Caco-2 (cell line): ENCODE data around the gene QSER1. TPM values are rescaled to one million over a fixed set of nuclear protein-coding genes. Genes with fewer than 3 reads are reported as not detected.

Experiments
- BruUV-seq: library from RNA; stranded (reverse); fragments of 400-500 nt; replicated peaks from 2 replicates; lab custom pipeline; 2021; lab: Mats Ljungman, UMichigan
- CTCF ChIA-PET: fragments of 300-600 bp; sonication (Branson Sonifier 250); formaldehyde crosslinking; loops from one replicate; lab custom pipeline; 2022; ENCODE audit warnings: antibody characterized with exemption; lab: Charles Lee
- POLR2A ChIA-PET: fragments of 300-600 bp; sonication (Branson Sonifier 250); formaldehyde crosslinking; loops from one replicate; lab custom pipeline; 2022; ENCODE audit warnings: antibody characterized with exemption; lab: Charles Lee
- DNase-seq, 2 experiments: peaks; one replicate each; pipeline versions ENCODE4 v3.0.0 to v3.0.0-alpha.2; 2020 to 2022
- H3K27me3 ChIP-seq: replicated peaks from 2 replicates; pipeline ENCODE4 v1.6.0; 2011; ENCODE audit warnings: low read length; ENCODE audit not compliant: control insufficient read depth, insufficient read depth
- H3K36me3 ChIP-seq: 2 replicates; pipeline ENCODE4 v1.5.1; 2011; ENCODE audit warnings: low read length; ENCODE audit not compliant: control insufficient read depth, insufficient read depth
- H3K4me1 ChIP-seq: fragments of 250-450 bp; sonication (Bioruptor Pico); 2 replicates; pipeline ENCODE4 v1.5.1; 2020; ENCODE audit warnings: mild to moderate bottlenecking
- H3K4me3 ChIP-seq: 2 replicates; pipeline ENCODE4 v1.5.1; 2011; ENCODE audit warnings: low read depth, mild to moderate bottlenecking, control low read depth, low read length
- H3K9me3 ChIP-seq: fragments of 250-450 bp; sonication (Bioruptor Pico); 2 replicates; pipeline ENCODE4 v1.5.1; 2020; ENCODE audit warnings: mild to moderate bottlenecking, moderate library complexity
- H3K27ac Mint-ChIP-seq: one replicate; pipeline ENCODE4 v1.8.0; 2022; ENCODE audit warnings: mixed read lengths; ENCODE audit not compliant: unreplicated experiment
- H3K27me3 Mint-ChIP-seq: one replicate; pipeline ENCODE4 v1.8.0; 2022; ENCODE audit warnings: mixed read lengths; ENCODE audit not compliant: insufficient read depth, unreplicated experiment
- H3K36me3 Mint-ChIP-seq: one replicate; pipeline ENCODE4 v1.8.0; 2022; ENCODE audit warnings: mild to moderate bottlenecking, mixed read lengths; ENCODE audit not compliant: insufficient read depth, unreplicated experiment
- H3K4me1 Mint-ChIP-seq: one replicate; pipeline ENCODE4 v1.8.0; 2022; ENCODE audit warnings: low read depth, mixed read lengths; ENCODE audit not compliant: unreplicated experiment
- H3K4me3 Mint-ChIP-seq: one replicate; pipeline ENCODE4 v1.8.0; 2022; ENCODE audit warnings: mild to moderate bottlenecking, moderate library complexity, mixed read lengths; ENCODE audit not compliant: unreplicated experiment
- H3K9me3 Mint-ChIP-seq: one replicate; pipeline ENCODE4 v1.8.0; 2022; ENCODE audit warnings: mixed read lengths; ENCODE audit not compliant: unreplicated experiment
- intact Hi-C: fragments of 100-400 bp; cut with micrococcal nuclease; formaldehyde crosslinking; loops from one replicate; pipeline ENCODE4 v1.10.0; 2022; ENCODE audit not compliant: unreplicated experiment
- total RNA-seq: library from RNA; stranded (reverse); gene quantifications from 2 replicates; pipeline ENCODE4 v1.2.3, GENCODE V29; 2022
- TF ChIP-seq, protein P1 (sequence below), 2 experiments: fragments of 200-600 bp in 1 of 2; IDR thresholded peaks; 1 replicate in 1 of 2; 2 replicates in 1 of 2; pipeline versions ENCODE4 v1.5.1 to v1.8.0; 2011 to 2022; ENCODE audit warnings: antibody characterized with exemption in 1 of 2, control low read depth in 1 of 2, inconsistent platforms in 1 of 2, low read depth in 1 of 2, low read length in 1 of 2, mild to moderate bottlenecking in 1 of 2, moderate library complexity in 1 of 2; ENCODE audit not compliant: insufficient read depth in 1 of 2, severe bottlenecking in 1 of 2, unreplicated experiment in 1 of 2

Gene QSER1
- total RNA-seq, 1 experiment from 2014 or later, result 45.0 TPM

DNA sequence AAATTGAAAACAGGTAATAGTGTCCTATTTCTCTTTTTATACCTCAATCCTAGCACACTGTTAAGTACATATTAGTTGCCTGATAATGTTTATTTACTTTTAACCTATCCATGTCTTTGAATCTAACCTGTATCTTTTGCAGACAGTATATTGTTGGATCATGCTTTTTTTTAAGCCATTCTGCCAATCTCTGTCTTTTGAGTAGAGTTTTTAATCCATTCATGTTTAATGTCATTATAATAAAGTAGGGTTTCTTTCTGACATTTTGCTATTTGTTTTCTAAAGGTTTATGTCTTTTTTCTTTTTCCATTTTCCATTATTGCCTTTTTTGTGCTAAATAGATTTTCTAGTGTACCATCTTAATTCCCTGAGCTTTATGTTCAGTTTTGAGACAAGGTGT lies 99.3 kb downstream of the QSER1 start:
- H3K4me1 Mint-ChIP-seq, result peaks cover 6% of the 10 kb centered on the region
- H3K4me3 Mint-ChIP-seq, result no peak overlapping the region
- ChIA-PET POLR2A (no interaction called here), CTCF (no interaction called here)
- TF ChIP-seq, protein P1, sequence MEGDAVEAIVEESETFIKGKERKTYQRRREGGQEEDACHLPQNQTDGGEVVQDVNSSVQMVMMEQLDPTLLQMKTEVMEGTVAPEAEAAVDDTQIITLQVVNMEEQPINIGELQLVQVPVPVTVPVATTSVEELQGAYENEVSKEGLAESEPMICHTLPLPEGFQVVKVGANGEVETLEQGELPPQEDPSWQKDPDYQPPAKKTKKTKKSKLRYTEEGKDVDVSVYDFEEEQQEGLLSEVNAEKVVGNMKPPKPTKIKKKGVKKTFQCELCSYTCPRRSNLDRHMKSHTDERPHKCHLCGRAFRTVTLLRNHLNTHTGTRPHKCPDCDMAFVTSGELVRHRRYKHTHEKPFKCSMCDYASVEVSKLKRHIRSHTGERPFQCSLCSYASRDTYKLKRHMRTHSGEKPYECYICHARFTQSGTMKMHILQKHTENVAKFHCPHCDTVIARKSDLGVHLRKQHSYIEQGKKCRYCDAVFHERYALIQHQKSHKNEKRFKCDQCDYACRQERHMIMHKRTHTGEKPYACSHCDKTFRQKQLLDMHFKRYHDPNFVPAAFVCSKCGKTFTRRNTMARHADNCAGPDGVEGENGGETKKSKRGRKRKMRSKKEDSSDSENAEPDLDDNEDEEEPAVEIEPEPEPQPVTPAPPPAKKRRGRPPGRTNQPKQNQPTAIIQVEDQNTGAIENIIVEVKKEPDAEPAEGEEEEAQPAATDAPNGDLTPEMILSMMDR (IDR thresholded peaks at IDR 0.05; ENCODE audit: insufficient read depth in 1 of 2, low read depth in 1 of 2, low read length in 1 of 2, severe bottlenecking in 1 of 2, unreplicated experiment in 1 of 2), result no peak
- no peak for DNase-seq
- Histone ChIP-seq H3K9me3 (0 out of 2 replicates have a peak, but pooled peaks cover 13% of the 10 kb centered on the region), H3K27me3 (no peaks in the 10 kb centered on the region), H3K36me3 (no peaks in the 10 kb centered on the region), H3K4me3 (no peak overlapping the region), H3K4me1 (0 out of 2 replicates have a peak, but pooled peaks cover 11% of the 10 kb centered on the region)
- H3K27me3 Mint-ChIP-seq, result peaks cover 4% of the 10 kb centered on the region
- H3K36me3 Mint-ChIP-seq, result no peaks in the 10 kb centered on the region
- intact Hi-C loops, result no loop called here
- H3K9me3 Mint-ChIP-seq, result peaks cover 15% of the 10 kb centered on the region
- no peak overlapping the region for H3K27ac Mint-ChIP-seq
- BruUV-seq, result no TSS peak

DNA sequence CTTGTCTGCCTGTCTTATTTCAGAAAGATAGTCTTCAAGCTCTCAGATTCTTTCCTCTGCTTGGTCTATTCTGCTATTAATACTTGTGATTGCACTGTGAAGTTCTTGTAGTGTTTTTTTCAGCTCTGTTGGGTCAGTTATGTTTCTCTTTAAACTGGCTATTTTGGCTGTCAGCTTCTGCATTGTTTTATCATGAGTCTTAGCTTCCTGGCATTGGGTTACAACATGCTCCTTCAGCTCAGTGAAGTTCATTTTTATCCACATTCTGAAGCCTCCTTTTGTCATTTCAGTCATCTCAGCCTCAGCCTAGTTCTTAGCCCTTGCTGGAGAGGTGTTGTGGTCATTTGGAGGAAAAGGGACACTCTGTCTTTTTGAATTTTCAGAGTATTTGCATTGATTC lies 107.6 kb downstream of the QSER1 start:
- BruUV-seq, result no TSS peak
- no peak overlapping the region for H3K27ac Mint-ChIP-seq
- no peaks in the 10 kb centered on the region for H3K36me3 ChIP-seq
- no peaks in the 10 kb centered on the region for H3K4me1 Mint-ChIP-seq
- H3K9me3 ChIP-seq, result peaks cover 7% of the 10 kb centered on the region; the same call in 1 of the 2 replicates
- H3K4me1 ChIP-seq, result peaks cover 6% of the 10 kb centered on the region; the same call in 1 of the 2 replicates
- intact Hi-C loops, result no loop called here
- peaks cover 20% of the 10 kb centered on the region for H3K9me3 Mint-ChIP-seq
- ChIA-PET POLR2A (no interaction called here), CTCF (no interaction called here)
- TF ChIP-seq, protein P1 (IDR thresholded peaks at IDR 0.05; ENCODE audit: insufficient read depth in 1 of 2, low read depth in 1 of 2, low read length in 1 of 2, severe bottlenecking in 1 of 2, unreplicated experiment in 1 of 2), result no peak
- H3K27me3 ChIP-seq, result no peaks in the 10 kb centered on the region
- no peak overlapping the region for H3K4me3 Mint-ChIP-seq
- DNase-seq, result no peak
- H3K27me3 Mint-ChIP-seq, result peaks cover 4% of the 10 kb centered on the region
- H3K4me3 ChIP-seq, result no peak overlapping the region
- H3K36me3 Mint-ChIP-seq, result no peaks in the 10 kb centered on the region

DNA sequence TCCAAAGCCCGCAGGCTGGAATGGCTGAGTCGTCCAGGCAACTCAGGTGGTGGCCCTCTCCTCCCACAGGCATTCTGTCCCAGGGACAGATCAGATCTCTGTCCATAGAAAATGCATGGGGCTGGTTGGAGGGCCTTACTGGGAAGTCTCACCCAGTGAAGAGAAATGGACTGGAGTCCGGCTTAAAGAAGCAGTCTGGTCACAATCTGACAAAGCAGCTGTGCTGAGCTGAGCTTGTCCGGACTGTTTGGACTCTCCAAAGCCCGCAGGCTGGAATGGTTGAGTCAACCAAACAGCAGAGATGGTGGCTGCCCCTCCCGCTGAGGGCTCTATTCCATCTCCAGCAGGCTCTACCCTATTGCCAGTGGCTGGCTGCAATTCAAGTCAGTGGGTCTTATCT lies 108.7 kb downstream of the QSER1 start:
- TF ChIP-seq, protein P1 (IDR thresholded peaks at IDR 0.05; ENCODE audit: insufficient read depth in 1 of 2, low read depth in 1 of 2, low read length in 1 of 2, severe bottlenecking in 1 of 2, unreplicated experiment in 1 of 2), result no peak
- no peaks in the 10 kb centered on the region for H3K36me3 ChIP-seq
- H3K27me3 Mint-ChIP-seq, result peaks cover 4% of the 10 kb centered on the region
- no peak for DNase-seq
- intact Hi-C loops, result no loop called here
- ChIA-PET POLR2A (no interaction called here), CTCF (interaction anchor here (0.8 kb wide), 1 partner anchor 15 kb away, joined by 3 read pairs; the partner anchor contains the start of gene DEPDC7)
- no peak overlapping the region for H3K4me3 Mint-ChIP-seq
- peaks cover 6% of the 10 kb centered on the region; the same call in 1 of the 2 replicates for H3K4me1 ChIP-seq
- peaks cover 7% of the 10 kb centered on the region; the same call in 1 of the 2 replicates for H3K9me3 ChIP-seq
- no peaks in the 10 kb centered on the region for H3K36me3 Mint-ChIP-seq
- BruUV-seq, result no TSS peak
- H3K27me3 ChIP-seq, result no peaks in the 10 kb centered on the region
- no peak overlapping the region for H3K27ac Mint-ChIP-seq
- H3K4me3 ChIP-seq, result no peak overlapping the region
- H3K9me3 Mint-ChIP-seq, result peaks cover 20% of the 10 kb centered on the region
- no peaks in the 10 kb centered on the region for H3K4me1 Mint-ChIP-seq
